Glomerular visceral epithelial cell (primary cell): ENCODE measurements around the gene GPHN.

Source experiments
- DNase-seq: peaks from one replicate; pipeline ENCODE4 v3.0.0-alpha.2; 2016; ENCODE audit errors: extremely low spot score

GPHN gene

DNA sequence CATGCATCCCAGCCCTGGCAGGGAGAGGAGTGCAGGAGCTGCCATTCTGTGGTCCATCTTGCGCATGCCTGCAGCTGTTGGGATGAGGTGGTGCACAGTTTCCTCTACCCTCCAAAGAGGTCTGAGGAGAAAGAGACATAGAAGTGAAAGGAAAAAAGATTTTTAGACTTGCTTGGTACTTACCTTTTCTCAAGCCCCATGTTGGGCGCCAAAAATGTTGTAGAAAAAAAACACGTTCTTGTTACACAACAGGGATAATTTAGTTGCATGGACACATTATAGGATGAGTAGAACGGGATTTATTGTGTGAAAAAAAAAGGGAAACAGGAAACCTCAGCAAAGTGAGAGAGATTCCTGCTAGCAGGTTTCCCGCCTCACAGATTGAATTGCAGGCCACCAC, 436.9 kb downstream of the GPHN start:
- no peak for DNase-seq

DNA sequence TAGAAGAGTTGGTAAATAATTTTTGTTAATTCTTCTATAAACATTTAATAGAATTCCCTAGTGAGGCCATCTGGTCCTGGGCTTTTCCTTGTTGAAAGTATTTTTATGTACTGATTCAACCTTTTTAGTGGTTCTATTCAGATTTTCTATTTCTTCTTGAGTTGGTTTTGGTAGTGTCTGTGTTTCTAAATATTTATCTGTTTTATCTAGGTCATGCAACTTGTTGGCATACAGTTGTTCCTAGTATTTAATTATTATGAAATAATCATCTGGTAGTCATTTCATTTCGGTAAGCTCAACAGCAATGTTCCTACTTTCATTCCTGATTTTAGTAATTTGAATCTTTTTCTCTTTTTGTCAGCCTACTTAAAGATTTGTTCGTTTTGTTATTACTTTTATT, 447.2 kb downstream of the GPHN start:
- no peak for DNase-seq

DNA sequence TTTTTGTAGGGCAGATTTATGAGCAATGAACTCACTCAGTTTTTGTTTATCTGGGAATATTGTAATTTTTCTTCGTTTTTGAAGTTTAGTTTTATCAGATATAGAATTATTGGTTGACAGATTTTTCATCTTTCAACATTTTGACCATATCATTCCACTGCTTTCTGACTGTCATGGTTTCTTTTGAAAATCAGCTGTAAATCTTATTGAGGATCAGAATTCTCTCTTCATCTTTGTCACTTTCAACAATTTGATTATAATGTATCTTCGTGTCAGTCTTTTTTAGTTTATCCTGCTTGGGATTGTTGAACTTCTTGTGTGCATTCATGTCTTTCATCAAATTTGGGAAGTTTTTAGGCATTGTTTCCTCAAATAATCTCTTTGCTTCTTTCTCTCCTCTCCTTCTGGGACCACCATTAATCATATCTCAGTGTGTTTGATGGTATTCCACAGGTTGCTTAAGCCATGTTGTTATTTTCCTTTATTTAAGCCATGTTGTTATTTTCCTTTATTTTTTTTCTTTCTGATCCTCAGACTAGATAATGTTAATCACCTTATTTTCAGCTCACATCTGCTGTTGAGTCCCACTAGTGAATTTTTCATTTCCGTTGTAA, 451.6 kb downstream of the GPHN start:
- DNase-seq = no peak

DNA sequence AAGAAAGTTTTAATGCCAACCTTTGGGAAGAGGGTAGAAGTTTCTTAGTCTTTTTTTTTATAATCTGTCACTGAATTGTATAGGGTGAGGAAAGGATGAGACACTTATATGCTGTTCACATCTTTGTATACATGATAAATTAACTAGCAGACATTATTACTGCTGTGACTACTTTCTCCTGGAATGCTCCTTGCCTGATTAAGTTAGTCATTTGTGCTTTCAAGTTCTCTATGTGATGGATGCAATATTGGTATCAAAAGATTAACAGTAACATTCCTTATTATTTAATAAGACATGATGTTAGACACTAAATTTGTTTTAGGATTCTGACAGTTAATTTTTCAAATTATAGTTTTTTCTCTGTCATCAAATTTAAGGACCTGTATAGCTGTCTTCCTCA, 457.9 kb downstream of the GPHN start:
- DNase-seq = no peak

DNA sequence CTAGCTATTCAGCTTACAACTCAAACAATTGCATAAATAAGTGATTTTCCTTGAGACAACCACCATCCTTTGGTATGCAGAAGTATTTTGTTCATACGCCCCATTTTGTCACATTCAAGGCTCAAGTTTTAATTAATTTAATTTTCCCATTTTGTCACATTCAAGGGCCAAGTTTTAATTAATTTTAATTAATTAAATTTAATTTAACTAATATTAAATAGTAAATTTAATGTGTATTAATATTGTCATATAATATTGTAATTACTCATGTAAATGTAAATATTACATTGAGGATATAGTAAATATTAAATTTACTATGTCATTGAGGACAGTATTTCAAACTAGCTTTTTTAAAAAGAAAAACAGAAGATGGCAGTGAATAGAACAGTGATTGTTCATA, 464.5 kb downstream of the GPHN start:
- DNase-seq = no peak

DNA sequence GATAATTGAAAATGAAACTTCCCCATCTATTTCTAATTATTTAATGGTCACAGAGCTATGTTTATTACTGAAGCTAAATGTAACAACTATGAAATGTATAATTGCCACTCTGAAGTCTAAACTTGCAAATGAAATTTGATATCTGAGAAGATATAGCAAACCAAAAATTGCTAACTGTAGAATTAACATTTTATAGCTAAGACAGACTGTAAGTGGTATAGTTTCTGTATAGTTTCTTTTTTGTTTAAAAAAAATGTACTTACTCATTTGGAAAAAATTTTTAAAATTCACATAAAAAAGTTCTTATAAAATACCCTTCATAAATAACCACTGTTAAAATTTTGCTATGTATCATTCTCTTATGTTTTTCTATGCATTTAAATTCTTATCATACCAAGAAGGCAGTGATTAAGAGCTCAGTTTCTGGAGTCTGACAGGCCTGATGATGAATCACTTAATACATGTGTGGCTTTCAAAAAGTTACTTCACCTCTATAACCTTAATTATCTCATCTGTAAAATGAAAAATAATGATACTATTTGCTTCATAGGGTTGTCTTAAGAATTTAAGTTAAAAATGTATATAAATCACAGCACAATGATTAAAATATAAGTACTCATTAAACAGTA, 466.6 kb downstream of the GPHN start:
- peak; percentile 35 for DNase-seq

DNA sequence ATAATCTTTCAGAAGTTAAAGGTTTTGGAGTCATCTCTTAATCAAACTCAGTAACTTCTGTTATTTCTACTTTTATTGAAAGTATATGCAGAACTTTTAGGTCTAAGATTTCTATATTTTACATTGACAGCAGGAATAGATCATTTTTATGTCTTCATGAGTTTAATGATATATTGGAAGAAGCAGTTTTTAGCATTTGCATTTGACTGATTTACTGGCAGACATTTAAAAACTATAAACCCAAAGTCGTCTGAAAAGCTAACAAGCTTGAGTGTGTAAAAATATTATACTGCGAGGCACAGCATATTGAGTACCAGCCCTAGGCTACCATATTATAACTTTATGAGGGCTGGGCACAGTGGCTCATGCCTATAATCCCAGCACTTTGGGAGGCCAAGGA, 467.3 kb downstream of the GPHN start:
- DNase-seq = no peak

DNA sequence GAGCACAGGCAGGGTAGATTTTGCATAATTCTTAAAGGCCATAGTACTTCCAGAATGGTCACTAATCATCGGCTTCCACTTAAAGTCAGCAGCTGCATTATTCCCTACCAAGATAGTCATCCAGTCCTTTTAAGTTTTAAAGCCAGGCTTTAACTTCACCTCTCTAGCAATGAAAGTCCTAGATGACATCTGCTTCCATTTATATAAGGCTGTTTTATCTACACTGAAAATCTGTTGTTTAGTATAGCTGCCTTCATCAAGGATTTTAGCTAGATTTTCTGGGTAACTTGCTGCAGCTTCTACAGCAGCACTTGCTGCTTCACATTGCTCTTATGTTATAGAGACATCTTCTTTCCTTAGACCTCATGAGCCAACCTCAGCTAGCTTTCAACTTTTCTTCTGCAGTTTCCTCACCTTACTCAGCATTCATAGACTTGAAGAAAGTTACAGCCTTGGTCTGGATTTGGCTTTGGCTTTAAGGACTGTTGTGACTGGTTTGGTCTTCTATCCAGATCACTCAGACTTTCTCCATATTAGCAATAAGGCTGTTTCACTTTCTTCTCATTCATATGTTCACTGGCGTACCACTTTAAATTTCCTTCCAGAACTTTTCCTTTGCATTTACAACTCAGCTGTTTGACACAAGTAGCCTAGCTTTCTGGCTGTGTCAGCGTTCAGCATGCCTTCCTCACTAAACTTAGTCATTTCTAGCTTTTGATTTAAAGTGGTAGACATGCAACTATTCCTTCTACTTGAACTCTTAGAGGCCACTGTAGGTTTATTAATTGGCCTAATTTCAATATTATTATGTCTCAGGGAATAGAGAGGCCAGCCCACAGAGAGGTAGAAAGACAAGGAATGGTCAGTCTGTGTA, 471.4 kb downstream of the GPHN start:
- no peak for DNase-seq

DNA sequence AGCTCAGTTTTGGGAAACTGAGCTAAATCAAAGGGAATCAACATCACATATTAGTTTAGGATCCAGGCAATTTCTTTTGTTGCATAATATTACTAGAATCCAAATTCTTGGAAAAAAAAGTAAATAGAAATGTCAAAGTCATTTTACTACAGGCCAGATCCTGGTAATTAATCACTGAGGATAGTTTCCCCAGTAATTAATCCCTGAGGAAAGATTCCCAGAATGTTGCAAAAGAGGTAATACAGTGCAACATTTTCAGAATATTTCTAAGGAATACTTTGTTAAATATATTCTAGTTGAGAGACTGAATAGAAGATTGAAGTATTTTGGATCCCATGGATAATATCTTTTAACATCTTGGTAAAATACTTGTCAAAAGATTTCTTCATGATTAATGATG, 474.3 kb downstream of the GPHN start:
- no peak for DNase-seq

DNA sequence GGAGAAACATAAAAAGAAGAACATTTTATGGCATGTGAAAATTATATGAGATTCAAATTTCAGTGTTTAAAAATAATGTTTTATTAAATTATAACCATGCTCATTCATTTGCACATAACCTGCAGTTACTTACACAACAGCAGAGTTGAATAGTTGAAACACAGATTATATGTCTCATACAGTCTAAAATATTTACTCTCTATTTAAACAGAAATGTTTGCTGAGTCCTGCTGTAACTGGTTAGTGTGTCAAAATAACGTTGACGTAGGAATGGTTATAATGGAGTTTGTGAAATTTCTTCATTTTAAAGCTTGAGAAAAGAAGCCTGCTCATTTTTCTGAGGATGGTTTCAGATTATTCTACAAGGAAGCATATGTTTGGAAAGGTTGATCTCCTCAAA, 484.8 kb downstream of the GPHN start:
- no peak for DNase-seq

DNA sequence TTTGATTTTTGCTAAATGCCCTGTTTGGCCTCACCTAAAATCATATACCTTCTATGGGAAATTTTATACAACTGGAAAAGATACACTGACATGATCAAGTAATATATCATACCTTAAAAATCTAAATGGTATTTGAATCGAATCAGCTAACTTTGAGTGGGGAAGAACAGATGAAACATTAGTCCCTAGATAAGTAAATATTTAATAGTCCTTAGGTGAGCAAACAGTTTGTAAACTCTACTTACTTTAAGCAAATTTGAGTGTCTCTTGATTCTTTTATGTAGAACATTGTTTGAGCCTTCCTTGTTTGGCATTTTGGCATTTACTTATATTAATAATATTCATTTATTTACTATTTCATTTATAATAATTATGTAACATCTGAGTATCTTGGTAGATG, 485.6 kb downstream of the GPHN start:
- no peak for DNase-seq

DNA sequence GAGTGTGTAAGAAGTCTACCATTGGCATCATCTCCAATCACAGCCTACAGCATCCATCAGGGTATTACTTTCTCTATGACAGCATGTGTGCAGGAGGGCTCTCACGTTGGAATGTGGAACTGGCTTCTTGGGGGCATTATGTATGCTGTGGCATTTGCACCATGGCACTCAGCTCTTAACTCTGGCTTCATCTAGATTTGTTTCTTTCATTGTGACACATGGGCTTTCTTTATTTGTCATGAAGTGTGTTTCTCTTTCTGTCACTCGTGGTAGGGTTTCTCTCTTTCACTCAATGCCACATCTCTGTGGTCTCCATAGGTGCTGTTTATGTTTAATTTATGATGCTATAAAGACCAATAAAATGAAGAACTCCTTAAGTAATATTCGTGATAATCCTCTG, 490.1 kb downstream of the GPHN start:
- DNase-seq = no peak

DNA sequence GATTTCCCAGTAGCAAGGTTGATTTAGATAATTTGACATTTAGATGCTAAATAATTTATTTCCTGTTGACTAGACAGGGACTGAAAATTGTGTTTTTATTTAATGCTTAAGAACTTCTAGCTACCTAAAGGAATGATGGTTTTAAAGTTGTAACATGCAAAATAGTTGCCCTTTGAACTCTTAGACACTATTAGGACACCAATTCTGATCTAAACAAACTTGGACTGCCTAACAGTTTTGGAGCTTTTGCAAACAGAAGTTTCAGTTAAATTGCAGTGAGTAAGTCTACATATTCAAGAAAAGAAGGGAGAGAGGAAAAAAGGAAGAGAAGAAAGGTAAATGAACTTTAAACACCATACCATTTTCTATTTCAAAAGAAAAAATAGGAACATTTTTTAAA, 492.0 kb downstream of the GPHN start:
- no peak for DNase-seq

DNA sequence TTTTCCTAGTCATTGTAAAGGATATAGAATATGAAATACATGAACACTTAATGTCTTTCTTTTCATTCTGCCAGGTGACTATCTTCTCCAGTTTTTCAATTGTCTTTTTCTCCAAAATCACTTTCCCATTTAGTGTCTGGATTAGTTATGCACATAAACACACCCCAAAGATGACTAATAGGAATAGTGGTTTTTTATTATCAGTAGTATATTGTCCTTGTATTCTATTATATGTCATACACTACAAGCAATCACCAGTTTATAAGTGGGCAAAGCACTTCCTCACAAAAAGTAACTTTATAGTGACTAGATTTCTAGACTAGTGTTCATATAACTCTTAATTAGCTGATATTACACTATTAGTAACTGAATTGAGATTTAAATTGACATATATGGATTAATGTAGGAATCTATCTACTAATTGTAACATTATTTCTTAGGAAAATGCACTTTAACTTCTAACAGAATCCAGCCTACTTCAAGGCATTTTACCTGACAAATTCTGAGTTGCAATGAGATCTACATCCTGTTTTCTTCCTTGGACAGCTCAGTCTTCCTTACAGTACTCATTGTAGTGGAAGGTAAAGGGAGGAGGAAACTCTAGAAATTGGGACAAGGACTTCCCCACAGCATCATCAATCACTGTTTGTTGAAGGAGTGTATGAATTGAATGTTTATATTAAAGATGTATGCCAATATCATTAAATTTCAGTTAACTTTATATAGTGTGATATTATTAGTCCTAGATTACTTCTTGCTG, 495.2 kb downstream of the GPHN start:
- no peak for DNase-seq

DNA sequence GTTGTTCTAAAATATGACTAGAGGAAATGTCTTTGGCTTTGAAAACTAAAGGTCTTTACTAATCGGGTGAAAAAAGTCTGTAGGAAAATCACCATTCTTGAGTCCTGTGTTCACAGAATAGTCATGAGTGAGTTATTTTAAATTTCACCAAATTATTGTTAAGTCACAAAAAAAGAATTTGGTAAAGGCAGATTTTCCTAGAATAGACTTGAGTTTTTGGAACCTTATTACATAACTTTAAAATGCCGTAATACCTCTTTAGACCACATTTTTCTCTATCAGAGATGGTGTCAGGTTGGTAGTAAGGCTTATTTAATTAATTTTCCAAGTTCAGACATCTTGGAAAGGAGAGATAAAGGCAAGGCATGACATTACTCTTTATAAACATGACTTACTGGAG, 496.6 kb downstream of the GPHN start:
- no peak for DNase-seq

DNA sequence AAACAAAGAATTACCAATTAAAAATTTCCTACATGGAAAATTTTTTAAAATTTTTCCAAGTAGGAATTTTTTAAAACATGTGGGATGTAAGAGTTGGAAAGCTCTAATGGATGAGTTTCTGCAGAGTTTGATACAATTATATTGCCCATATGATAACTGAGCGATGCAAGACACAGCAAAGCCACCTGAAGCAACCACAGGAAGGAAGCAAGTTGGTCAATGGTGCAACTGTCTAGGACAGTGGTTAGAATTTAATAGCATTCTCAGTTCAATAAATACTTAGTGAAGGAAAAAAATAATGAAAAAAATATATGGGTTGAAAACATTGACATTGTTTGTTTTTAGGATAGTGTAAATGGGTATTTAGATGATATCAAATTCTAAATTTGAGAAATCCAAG, 502.7 kb downstream of the GPHN start:
- DNase-seq = no peak

DNA sequence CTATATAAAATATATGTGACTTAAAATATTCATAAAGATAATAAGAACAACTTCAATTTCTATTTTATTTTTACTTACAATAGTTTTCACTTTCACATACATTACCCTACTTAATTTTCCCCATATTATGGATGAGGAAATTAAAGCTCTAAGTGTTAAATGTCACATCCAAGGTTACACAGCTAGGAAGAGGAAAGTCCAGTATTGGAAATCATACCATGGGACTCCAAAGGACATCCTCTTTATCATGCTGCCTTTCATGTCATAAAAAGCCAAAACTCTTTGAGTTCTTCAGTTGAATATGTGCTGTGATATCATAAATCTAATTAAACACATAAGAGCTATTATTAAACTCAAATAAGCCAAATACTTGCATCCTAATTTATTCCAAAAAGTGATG, 508.9 kb downstream of the GPHN start:
- no peak for DNase-seq

DNA sequence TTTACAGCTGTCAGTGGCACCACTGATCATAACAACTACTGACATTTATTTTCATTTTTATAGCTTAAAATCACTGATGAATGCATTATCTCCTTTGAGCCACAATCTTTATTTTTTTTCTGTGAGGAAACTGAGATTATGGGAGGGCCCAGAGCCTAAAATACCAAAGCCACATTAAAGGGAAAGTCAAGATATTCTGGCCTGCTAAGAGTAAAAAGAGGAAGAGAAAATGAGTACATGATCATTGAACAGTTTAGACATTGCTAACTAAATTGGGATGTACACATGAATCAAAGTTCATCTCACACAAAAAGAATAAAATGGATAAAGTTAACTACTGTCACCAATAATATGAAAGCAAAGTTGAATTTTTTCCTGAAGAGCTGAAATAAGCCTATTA, 510.8 kb downstream of the GPHN start:
- DNase-seq = no peak

DNA sequence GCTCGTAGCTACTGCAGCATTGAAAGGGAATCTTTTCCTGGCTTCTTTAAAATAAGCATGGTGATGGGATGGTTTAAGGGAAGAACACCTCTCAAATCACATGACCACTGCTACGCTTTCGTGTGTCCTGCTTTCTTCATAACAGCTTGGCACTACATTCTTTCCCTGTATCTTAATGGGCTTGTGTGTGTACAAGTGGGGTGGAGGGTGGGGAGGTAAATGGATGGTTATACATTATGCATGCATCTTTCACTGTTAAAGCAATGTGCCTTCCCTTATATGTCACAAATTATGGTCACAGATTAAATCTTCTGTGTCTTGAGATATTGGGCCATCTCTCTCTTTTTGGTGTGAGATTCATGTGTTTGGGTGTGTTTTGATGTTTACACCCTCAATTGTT, 511.8 kb downstream of the GPHN start:
- no peak for DNase-seq

DNA sequence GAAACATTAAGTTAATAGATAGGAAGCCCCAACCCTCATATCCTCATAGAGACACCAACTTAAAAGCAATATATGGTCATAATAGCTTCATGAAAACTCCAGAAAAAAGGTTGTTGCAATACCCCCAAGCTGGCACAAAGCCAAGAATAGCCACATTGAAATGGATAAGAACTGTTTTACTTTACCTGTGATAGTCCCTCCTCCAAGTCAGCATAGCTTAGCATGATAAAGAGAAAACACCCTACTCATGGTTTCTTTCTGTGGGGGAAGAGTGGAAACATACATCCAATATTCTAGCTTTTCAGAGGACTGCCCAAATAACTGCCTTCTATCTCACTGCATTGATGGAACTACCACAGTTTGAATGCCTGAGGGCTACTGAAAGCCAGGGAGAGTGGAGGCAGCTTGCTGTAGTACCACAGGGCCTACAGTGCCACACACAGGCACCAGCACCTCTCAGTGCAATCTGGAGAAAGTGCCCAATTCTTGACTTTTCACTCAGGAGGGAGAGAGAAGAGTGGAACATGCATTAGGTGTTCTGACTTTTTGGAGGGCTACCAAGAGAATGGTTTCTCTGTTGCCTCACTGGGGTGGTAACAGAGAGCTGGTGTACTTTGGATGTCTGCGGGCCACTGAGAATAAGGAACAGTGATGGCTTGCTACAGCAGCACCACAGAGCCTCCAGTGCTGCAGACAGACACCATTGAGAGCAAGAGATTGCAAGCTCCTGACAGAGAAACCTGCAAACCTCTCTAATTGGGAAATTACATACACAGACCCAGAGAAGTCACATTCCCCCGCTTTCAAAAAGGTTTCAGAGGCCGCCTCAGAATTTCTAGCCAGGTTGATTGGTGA, 524.2 kb downstream of the GPHN start:
- DNase-seq = no peak

DNA sequence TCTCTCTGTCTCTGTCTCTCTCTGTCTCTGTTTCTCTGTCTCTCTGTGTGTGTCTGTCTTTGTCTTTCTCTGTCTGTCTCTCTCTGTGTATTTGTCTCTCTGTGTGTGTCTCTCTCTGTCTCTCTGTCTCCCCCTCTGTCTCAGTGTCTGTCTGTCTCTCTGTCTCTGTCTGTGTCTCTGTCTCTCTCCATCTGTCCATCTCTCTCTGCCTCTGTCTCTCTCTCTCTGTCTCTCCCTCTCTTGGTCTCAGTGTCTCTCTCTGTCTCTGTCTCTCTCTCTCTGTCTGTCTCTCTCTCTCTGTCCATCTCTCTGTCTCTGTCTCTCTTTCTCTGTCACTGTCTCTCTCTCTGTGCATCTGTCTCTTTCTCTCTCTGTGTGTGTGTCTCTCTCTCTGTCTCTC, 537.5 kb downstream of the GPHN start:
- DNase-seq = no peak

DNA sequence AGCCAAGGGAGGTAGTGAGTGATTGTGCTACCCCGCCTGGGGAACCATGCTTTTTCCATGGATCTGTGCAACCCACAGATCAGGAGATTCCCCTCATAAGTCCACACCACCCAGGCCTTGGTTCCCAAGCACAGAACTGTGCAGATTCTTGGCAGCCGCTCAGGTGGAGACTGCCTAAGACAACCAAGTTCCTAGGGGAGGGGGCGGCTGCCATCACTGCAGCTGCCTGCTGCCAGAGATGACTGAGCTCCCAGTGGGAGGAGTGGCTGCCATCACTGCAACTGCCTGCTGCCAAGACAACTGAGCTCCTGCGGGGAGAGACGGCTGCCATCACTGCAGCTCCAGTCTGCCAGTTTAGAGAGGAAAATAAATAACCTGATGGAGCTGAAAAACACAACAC, 542.9 kb downstream of the GPHN start:
- no peak for DNase-seq
